HG02970 (cell line): ENCODE measurements around the gene COX6A1.

Experiments
- ATAC-seq: cut with Tn5 transposase; IDR thresholded peaks from one replicate; pipeline ENCODE4 v1.9.1; 2021; ENCODE audit warnings: mild to moderate bottlenecking, moderate library complexity, moderate number of reproducible peaks; ENCODE audit not compliant: unreplicated experiment, low FRiP score

The COX6A1 gene

DNA sequence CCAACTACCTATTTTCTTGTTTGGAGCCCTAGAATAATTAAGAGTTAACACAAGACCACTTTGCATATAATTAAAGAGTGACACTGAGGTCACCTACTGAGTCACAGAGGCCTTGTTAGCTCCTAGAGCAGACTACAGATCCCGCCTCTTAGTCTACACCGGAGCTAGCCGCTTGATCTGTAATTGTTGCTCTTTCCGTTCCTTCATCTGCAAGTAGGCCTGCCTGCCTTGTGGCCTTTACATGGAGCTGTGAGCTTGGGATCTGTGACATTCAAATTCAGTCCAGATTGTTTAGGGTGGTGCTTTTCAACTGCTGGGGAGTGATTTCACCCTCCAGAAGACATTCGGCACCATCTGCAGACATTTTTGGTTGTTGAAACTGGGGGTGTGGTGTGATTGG is 52.4 kb downstream of the COX6A1 start:
- no peak for ATAC-seq
